Endodermal cell (in vitro differentiated cells): Measurements from ENCODE around the gene ZNF644. TPM values are rescaled to one million over a fixed set of nuclear protein-coding genes. Genes with fewer than 3 reads are reported as not detected.

Source experiments
- DNase-seq: peaks from one replicate; pipeline ENCODE4 v3.0.0-alpha.2; 2017
- H3K27ac ChIP-seq: 2 replicates; pipeline ENCODE4 v1.5.1; 2013; ENCODE audit warnings: mild to moderate bottlenecking, low read depth, low read length, moderate library complexity
- H3K27me3 ChIP-seq: 2 replicates; pipeline ENCODE4 v1.6.1; 2013; ENCODE audit warnings: mild to moderate bottlenecking, low read length, moderate library complexity; ENCODE audit not compliant: insufficient read depth, control insufficient read depth, poor library complexity, severe bottlenecking
- H3K36me3 ChIP-seq: 2 replicates; pipeline ENCODE4 v1.7.0; 2013; ENCODE audit warnings: mild to moderate bottlenecking, low read length, moderate library complexity; ENCODE audit not compliant: control insufficient read depth, insufficient read depth
- H3K4me1 ChIP-seq: one replicate; pipeline ENCODE4 v1.7.0; 2013; ENCODE audit warnings: low read length; ENCODE audit not compliant: control insufficient read depth, insufficient read depth
- H3K4me3 ChIP-seq: 2 replicates; pipeline ENCODE4 v1.5.1; 2013; ENCODE audit warnings: mild to moderate bottlenecking, low read length, moderate library complexity
- H3K9ac ChIP-seq: 2 replicates; pipeline ENCODE4 v1.6.1; 2013; ENCODE audit warnings: mild to moderate bottlenecking, low read length, moderate library complexity; ENCODE audit not compliant: poor library complexity, severe bottlenecking; ENCODE audit errors: extremely low read depth
- H3K9me3 ChIP-seq: 2 replicates; pipeline ENCODE4 v1.6.1; 2013; ENCODE audit warnings: mild to moderate bottlenecking, low read length, moderate library complexity; ENCODE audit not compliant: control insufficient read depth
- H3K27ac Mint-ChIP-seq: 2 replicates; pipeline ENCODE4 v1.8.0; 2020; ENCODE audit warnings: mixed read lengths
- H3K27me3 Mint-ChIP-seq: 2 replicates; pipeline ENCODE4 v1.8.0; 2021; ENCODE audit warnings: mild to moderate bottlenecking, mixed read lengths; ENCODE audit not compliant: insufficient read depth
- H3K36me3 Mint-ChIP-seq: 2 replicates; pipeline ENCODE4 v1.8.0; 2020; ENCODE audit warnings: low read depth, mixed read lengths
- H3K4me1 Mint-ChIP-seq: 2 replicates; pipeline ENCODE4 v1.8.0; 2020; ENCODE audit warnings: mixed read lengths
- H3K4me3 Mint-ChIP-seq: 2 replicates; pipeline ENCODE4 v1.8.0; 2020; ENCODE audit warnings: mild to moderate bottlenecking, moderate library complexity, mixed read lengths
- H3K9me3 Mint-ChIP-seq: 2 replicates; pipeline ENCODE4 v1.8.0; 2020; ENCODE audit warnings: mild to moderate bottlenecking, mixed read lengths
- CTCF ChIP-seq: fragments of 200-600 bp; sonication (generic); conservative IDR thresholded peaks from 2 replicates; pipeline ENCODE4 v1.5.0; 2021; ENCODE audit warnings: antibody characterized with exemption, mild to moderate bottlenecking
- WGBS, 2 experiments: methylation state at CpG; one replicate each; pipeline versions ENCODE4 v1.1.5 to v1.1.7; 2013; ENCODE audit warnings: missing lambda C conversion rate in 2 of 2, mixed read lengths in 1 of 2; ENCODE audit not compliant: insufficient coverage in 1 of 2, insufficient read length in 1 of 2; 5-methylcytosine and 5-hydroxymethylcytosine counted together
- total RNA-seq, 2 donors: library from RNA; stranded (reverse); fragmentation: NEBNext Ultra II Directional in 1 of 2; extraction: Animal tissue kit (Norgen Biotek cat#: 25700) in 1 of 2; gene quantifications; 2 replicates in 1 of 2; 3 replicates in 1 of 2; pipeline ENCODE4 v1.2.1, GENCODE V29; 2021

ZNF644 gene
- total RNA-seq, 2 donors from 2014 or later, result 57.5 to 75.7 TPM

DNA sequence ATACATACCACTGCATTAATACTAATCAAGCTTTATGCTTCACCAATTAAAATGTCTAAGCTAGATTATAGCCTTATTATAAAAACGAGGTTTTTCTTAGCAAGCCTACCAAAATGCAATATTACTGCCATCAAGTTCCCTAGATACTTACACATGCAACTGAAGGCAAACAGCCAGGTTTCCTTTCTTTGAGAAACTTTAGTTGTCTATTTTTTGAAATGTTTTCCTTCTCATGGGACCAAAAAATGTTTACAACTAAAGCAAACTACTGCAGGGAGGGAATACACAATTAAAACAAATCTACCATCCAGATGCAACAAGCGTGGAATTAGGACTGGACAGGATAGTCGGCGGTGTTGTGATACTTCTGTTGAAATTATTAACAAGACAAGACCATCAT, 1.3 kb downstream of the ZNF644 start:
- peak overlapping the region; percentile 100 for H3K27ac ChIP-seq
- H3K27ac Mint-ChIP-seq, result peak overlapping the region; percentile 100
- H3K4me3 ChIP-seq, result peak overlapping the region; percentile 100
- H3K4me1 ChIP-seq, result no peaks in the 10 kb centered on the region
- peaks cover 30% of the 10 kb centered on the region for H3K36me3 ChIP-seq
- peaks cover 38% of the 10 kb centered on the region for H3K36me3 Mint-ChIP-seq
- H3K4me3 Mint-ChIP-seq, result peak overlapping the region; percentile 92
- H3K9me3 Mint-ChIP-seq, result peaks cover 22% of the 10 kb centered on the region
- H3K9me3 ChIP-seq, result peaks cover 25% of the 10 kb centered on the region
- H3K27me3 Mint-ChIP-seq, result no peaks in the 10 kb centered on the region
- 41 to 60% methylated on average over 1 to 4 of the region's 4 CpGs for WGBS, 2 experiments
- H3K27me3 ChIP-seq, result no peaks in the 10 kb centered on the region
- peaks cover 13% of the 10 kb centered on the region for H3K4me1 Mint-ChIP-seq
- DNase-seq, result no peak
- H3K9ac ChIP-seq, result peak overlapping the region; percentile 98
- no peak for TF ChIP-seq CTCF

- Mint-ChIP-seq H3K9me3 (peaks cover 22% of the 10 kb centered on the region), H3K4me1 (peaks cover 13% of the 10 kb centered on the region), H3K27ac (no peak overlapping the region), H3K4me3 (no peak overlapping the region), H3K27me3 (no peaks in the 10 kb centered on the region), H3K36me3 (peaks cover 41% of the 10 kb centered on the region)
- WGBS, 2 experiments, result 90 to 96% methylated on average over 1 to 2 of the region's 2 CpGs
- peak overlapping the region; percentile 100 for H3K4me3 ChIP-seq
- no peak overlapping the region for H3K9ac ChIP-seq
- peaks cover 25% of the 10 kb centered on the region for H3K9me3 ChIP-seq
- H3K27me3 ChIP-seq, result no peaks in the 10 kb centered on the region
- no peaks in the 10 kb centered on the region for H3K4me1 ChIP-seq
- DNase-seq, result no peak
- peak; percentile 55 for TF ChIP-seq CTCF
- peaks cover 39% of the 10 kb centered on the region for H3K36me3 ChIP-seq
- H3K27ac ChIP-seq, result no peak overlapping the region
Observed at GRCh38 chr1:91018006-91018405, 3.8 kb downstream of the ZNF644 start.

- no peak for DNase-seq
- H3K36me3 Mint-ChIP-seq, result peaks cover 44% of the 10 kb centered on the region
- no peaks in the 10 kb centered on the region for H3K27me3 Mint-ChIP-seq
- Histone ChIP-seq H3K4me1 (no peaks in the 10 kb centered on the region), H3K27me3 (no peaks in the 10 kb centered on the region), H3K4me3 (no peak overlapping the region), H3K9ac (no peak overlapping the region), H3K9me3 (peaks cover 25% of the 10 kb centered on the region), H3K27ac (no peak overlapping the region), H3K36me3 (peaks cover 50% of the 10 kb centered on the region)
- peaks cover 9% of the 10 kb centered on the region for H3K4me1 Mint-ChIP-seq
- no peak for TF ChIP-seq CTCF
- peak overlapping the region; percentile 11 for H3K27ac Mint-ChIP-seq
- peaks cover 22% of the 10 kb centered on the region for H3K9me3 Mint-ChIP-seq
- no peak overlapping the region for H3K4me3 Mint-ChIP-seq
Observed at GRCh38 chr1:91015794-91016550, 5.9 kb downstream of the ZNF644 start.
